Kidney epithelial cell (primary cell): ENCODE data around the gene ESR1. TPM values are rescaled to one million over a fixed set of nuclear protein-coding genes. Genes with fewer than 3 reads are reported as not detected.

Experiments
- DNase-seq: peaks from one replicate; pipeline ENCODE4 v3.0.0-alpha.2; 2010; ENCODE audit warnings: low read depth
- H3K27me3 ChIP-seq: 2 replicates; pipeline ENCODE4 v1.6.0; 2011; ENCODE audit warnings: low read length; ENCODE audit not compliant: control insufficient read depth, insufficient read depth
- H3K36me3 ChIP-seq: 2 replicates; pipeline ENCODE4 v1.5.1; 2011; ENCODE audit warnings: low read length; ENCODE audit not compliant: control insufficient read depth, insufficient read depth
- H3K4me3 ChIP-seq: 2 replicates; pipeline ENCODE4 v1.5.1; 2011; ENCODE audit warnings: low read depth, mild to moderate bottlenecking, control low read depth, low read length
- total RNA-seq: library from RNA; depleted of rRNA; stranded (reverse); fragments of >200 nt; gene quantifications from 2 replicates; pipeline ENCODE4 v1.2.3, GENCODE V29; 2015
- TF ChIP-seq, protein P1 (sequence below): IDR thresholded peaks from 2 replicates; pipeline ENCODE4 v1.5.1; 2011; ENCODE audit warnings: mild to moderate bottlenecking, moderate library complexity, low read length, control low read depth, inconsistent platforms; ENCODE audit not compliant: insufficient read depth, poor library complexity, severe bottlenecking

The ESR1 gene
- total RNA-seq, 1 donor from 2014 or later: not detected

GRCh38 chr6:151784441-151785214, 22.9 kb upstream of the ESR1 start:
- TF ChIP-seq, protein P1, sequence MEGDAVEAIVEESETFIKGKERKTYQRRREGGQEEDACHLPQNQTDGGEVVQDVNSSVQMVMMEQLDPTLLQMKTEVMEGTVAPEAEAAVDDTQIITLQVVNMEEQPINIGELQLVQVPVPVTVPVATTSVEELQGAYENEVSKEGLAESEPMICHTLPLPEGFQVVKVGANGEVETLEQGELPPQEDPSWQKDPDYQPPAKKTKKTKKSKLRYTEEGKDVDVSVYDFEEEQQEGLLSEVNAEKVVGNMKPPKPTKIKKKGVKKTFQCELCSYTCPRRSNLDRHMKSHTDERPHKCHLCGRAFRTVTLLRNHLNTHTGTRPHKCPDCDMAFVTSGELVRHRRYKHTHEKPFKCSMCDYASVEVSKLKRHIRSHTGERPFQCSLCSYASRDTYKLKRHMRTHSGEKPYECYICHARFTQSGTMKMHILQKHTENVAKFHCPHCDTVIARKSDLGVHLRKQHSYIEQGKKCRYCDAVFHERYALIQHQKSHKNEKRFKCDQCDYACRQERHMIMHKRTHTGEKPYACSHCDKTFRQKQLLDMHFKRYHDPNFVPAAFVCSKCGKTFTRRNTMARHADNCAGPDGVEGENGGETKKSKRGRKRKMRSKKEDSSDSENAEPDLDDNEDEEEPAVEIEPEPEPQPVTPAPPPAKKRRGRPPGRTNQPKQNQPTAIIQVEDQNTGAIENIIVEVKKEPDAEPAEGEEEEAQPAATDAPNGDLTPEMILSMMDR: no peak
- no peaks in the 10 kb centered on the region for H3K36me3 ChIP-seq
- no peak for DNase-seq
- no peak overlapping the region for H3K4me3 ChIP-seq
- no peaks in the 10 kb centered on the region for H3K27me3 ChIP-seq

DNA sequence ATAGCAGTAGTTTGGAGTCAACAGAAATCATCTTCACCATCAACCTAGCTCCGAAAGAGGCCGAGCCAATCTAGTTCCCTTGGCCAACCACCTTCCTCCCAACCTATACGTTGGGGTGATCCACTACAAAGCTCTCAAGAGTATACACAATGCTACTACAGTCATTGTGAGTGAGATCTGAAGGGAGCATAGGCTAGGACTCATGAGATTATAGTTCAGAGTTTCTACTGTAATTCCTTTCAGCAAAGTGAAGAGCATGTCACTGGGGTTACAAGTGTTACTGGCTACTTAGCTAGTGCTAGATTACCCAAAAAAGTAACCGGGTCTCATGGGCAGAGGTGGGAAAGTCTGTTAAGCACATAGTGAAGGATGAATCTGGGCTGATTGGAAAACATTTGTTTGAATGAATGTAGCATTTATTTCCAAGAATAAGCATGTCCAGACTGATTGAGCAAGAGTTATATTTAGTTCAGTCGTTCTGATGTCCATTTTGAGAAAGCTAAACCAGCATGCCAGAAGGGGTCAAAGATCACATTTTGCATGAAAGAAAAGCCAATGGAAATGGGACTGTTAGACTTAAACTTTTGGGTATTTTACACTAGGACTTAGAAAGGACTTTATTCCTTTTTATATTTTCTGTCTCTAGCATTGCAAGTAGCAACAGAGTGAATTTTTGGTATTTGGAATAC, 10.5 kb upstream of the ESR1 start:
- DNase-seq: no peak
- H3K36me3 ChIP-seq: no peaks in the 10 kb centered on the region
- no peaks in the 10 kb centered on the region for H3K27me3 ChIP-seq
- no peak overlapping the region for H3K4me3 ChIP-seq
- TF ChIP-seq, protein P1: no peak

DNA sequence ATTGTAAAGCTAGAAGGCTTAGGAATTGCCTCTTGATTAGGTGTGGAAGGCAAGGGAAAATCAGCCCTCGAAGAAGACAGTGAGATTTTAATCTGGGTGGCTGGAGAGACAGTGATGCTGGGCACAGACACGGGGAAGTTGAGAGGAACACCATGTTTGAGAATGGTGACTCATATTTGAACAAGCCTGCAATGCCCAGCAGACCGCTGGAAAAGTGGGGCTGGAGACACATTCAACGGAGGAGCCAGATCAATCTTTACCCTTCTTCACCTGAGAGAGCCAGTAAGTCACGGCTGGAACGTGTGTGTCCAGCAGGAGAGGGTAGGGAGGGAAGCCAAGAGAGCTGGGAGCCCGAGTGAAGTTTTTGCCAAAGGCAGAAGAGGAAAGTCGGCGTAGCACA, 3.7 kb upstream of the ESR1 start:
- TF ChIP-seq, protein P1: no peak
- no peak for DNase-seq
- H3K27me3 ChIP-seq: peaks cover 28% of the 10 kb centered on the region

GRCh38 chr6:151804585-151805285, 2.7 kb upstream of the ESR1 start:
- no peak overlapping the region for H3K4me3 ChIP-seq

More for the DNA sequence above, 3.7 kb upstream of the ESR1 start:
- H3K4me3 ChIP-seq: no peak overlapping the region
- no peaks in the 10 kb centered on the region for H3K36me3 ChIP-seq

GRCh38 chr6:151805286-151805840, 2.1 kb upstream of the ESR1 start:
- TF ChIP-seq, protein P1: no peak
- Histone ChIP-seq H3K27me3 (peaks cover 41% of the 10 kb centered on the region), H3K4me3 (no peak overlapping the region), H3K36me3 (no peaks in the 10 kb centered on the region)
- no peak for DNase-seq

More at GRCh38 chr6:151804585-151805285, 2.7 kb upstream of the ESR1 start:
- Histone ChIP-seq H3K36me3 (no peaks in the 10 kb centered on the region), H3K27me3 (peaks cover 37% of the 10 kb centered on the region)
- TF ChIP-seq, protein P1: no peak
- DNase-seq: no peak
